Measurements from ENCODE around the gene ZBTB7C.
A peak's percentile ranks its signal among the peaks of the same experiment; 100 is the strongest.

Gene ZBTB7C

DNA sequence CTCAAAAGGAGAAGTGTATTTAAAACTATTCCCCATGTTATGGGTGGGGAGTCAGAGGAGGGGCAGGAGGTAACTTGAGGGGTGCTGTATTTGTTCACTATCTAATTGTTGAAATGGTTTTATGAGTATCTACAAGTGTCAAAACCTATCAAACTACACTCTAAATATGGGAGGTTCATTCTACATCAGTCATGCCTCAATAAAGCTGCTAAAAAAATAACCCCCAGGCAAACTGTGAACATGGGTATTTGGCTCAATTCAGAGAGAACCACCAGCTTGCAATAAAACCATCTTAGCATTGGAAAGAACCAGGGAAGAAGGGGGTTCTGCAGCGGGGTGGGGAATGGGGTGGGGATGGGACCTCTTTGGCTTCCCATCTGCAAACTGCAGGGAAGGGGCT is 302.7 kb downstream of the ZBTB7C start:
- no peak for DNase-seq

DNA sequence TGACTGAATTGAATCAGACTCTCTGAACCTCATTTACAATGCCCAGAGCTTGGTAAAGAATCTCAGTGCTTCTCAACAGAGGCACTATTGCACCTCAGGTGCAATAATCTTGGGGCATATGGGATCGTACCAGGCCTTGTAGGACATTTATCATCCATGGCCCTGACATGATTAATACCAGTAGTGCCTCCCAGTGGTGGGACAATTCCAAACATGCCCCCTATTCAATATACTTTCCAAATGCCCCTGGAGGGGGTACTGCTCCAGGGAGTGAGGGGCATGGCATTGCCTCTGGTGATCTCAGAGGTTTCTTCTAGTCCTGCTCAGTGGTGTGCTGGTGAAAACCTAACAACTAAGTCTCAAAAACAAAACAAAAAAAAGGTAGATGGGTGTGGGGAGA is 303.9 kb downstream of the ZBTB7C start:
- DNase-seq, result no peak

DNA sequence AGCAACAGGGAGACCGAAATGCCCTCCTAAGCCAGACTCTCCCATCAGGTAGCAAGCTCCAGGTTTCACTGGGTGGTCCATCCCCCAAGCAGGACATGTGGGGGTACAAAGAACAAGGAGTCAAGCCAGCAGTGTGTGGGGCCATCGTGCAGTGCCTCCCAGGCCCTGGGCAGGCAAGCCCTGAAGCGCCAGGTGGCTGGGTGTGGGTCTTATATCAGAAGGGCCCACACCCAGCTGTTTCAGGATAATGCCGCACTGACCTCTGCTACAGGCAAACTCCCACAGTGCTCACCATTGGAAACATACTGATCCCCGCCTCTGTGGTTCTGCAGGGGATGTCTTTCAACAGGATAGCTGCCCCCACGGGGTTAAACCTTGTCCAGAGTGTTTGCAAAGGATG is 304.5 kb downstream of the ZBTB7C start:
- no peak for DNase-seq

DNA sequence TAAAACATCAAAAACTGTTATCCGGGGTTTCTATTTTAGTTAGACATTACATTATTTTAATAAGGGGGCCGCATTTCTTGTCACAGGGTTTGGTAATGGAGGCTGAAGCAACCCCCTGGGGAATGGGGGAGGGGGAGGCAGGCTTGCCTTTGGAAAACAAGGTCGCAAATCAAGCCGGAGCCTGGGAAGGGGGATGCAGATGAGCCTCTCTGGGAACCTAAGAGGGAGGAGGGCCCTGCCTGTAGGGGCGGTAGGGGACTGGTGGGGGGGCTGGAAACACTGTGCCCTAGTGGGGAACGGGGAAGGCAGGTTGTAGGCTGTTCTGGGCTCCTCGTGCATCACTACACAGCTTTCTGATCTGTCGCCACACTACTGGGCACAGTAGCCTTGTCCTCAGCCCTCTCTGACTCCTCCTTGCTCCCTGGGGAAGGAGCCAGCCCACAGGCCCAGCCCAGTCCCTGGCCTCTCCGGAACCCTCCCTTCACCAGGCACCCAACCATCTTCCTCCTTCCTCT is 308.5 kb downstream of the ZBTB7C start:
- no peak for DNase-seq

DNA sequence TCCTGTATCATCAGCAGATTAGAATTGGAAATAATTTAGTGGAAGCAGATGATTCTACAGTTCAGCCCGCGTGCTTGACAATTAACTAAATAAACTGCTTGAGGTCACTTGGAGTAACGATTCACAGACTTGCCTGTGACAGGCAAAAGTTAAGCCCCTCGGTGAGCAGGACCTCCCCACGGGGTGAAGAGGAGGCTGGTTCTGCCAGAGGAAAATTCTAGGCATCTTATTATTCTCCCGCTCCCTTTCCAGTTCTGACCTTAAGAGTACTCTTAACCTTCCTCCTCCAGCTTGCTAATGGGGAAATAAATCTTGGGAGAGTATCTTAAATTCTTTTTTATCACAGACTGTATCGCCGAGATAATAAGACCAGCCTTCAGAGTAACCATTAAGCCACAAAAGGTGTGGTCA is 309.0 kb downstream of the ZBTB7C start:
- no peak for DNase-seq

DNA sequence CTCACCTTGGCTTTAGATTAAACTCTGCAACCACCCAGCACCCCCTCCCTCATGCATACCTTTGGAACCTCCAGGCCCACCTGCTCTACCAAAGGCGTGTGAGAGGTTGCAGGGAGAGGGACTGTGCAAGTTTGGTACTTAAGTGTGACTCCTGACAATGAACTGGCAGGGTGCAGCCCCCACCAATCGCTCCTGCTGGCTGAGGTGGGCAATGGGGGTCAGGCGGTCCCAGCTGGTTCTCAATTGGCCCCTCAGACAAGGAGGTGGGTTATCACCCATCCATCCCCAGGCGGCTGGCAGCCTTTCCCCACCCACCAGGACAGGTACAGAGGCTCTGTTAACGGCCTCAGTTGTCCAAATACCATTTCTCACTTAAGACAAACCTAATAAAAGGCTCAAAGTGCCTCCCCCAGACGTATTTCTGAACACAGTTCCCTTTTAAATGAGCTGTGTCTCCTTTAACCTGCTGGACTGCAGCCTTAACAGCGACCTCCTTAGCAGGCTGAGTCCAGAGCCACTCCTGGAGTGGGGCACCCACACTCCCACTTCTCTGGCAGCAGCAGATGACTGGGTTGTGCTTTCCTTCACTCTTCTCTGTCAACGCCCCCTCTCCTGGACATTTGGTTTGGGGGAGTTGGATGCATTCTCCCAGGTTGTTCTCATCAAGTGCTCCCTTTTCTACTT is 309.6 kb downstream of the ZBTB7C start:
- DNase-seq, result no peak

DNA sequence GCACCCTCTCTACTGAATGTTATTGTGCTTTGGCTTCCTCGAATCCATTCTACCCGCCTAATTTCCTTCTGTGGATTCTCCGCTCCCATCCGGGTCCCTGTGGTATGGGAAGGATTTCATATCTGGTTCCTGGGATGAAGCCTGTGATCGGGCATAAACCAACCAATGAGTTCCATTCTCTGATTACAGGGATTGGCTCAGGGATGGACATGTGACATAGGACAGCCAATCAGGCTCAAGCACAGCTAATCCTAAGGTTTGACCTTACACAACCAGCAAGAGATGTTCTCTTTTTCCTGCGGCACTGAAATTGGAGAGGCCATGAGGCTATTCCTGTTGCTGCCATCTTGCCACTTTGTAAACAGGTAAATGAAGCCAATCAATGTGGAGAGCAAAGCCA is 310.6 kb downstream of the ZBTB7C start:
- no peak for DNase-seq

DNA sequence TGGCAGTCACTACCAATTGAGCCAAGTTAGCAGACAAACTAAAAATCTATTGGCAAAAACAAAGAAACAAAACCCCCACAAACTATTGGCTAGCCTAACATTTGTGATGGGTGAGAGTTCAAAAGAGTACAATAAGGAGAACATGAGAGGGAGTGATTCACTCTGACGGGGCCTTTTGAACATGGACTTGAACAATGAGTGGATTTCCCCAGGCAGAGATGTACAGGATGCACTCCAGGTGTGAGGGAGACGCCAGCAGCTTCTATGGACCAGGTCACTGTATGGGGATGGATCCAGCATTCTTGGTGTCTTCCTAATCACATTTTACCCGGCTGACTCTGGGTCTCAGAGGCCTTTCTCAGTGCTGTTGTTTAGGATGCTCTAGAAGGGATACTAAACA is 311.2 kb downstream of the ZBTB7C start:
- DNase-seq, result no peak

DNA sequence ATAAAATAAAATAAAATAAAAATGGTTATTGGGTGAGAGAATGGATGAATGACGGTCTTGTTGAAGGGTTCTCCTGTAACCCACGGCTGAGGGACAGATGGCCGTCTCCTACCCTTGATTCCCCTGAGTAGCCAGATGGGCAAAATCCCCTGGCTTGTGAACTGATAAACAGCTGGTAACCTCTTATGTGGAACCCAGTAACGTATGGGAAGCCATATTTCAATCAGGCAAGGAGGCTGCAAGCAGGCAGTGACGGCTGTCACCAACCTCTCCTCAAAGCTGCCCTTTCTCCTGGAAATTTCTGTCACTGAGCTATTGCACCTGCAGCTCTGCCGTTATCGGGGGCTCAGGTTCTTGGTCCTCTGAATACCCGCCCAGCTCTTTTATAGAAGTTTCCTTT is 313.5 kb downstream of the ZBTB7C start:
- DNase-seq, result peak; percentile 90

DNA sequence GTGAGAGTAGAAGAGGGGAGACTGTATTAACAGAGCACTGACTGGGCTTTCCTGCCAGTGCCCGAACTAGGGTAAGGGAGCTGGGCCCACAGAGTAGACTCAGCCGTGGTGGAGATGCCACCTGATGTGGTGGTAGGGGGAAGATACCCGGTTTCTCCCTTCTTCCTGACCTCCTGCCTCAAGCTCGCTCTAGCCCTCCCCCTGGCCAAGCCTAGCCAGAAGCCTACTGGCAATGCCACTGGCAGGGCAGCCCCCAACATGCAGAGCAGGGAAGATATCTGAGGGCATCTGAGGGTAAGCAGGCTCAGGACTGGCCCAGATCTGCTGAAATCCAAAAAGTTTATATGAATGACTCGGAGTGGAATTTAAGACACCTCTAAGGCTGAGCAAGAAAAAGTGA is 316.1 kb downstream of the ZBTB7C start:
- no peak for DNase-seq

DNA sequence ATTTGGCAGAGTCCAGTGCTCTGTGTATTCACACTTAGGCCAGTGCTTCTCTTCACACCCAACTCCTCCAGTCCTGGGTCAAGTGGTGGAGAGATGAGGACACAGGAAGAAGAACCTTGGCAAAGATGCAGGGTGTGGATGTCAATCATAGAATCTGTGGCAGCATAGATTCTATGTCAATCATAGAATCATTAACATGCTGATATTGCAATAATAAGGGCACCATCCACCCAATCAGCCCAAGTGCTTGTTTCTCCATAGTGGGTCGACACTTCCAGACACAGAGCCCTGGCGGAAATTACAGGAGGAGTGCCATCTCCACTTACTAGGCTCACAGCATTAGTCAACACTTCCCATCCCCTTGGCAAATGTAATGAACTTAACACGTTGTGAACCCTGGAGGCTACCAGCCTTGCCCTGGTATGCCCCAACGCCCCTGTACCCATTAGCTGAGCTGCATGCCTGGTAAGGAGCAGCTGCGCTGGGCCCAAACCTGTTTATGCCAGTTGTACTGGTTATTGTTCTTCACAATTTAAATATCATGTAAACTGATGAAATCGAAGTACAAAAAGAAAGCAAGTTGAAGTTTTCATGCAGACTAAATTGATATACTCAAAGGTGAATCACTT is 317.2 kb downstream of the ZBTB7C start:
- DNase-seq, result no peak

DNA sequence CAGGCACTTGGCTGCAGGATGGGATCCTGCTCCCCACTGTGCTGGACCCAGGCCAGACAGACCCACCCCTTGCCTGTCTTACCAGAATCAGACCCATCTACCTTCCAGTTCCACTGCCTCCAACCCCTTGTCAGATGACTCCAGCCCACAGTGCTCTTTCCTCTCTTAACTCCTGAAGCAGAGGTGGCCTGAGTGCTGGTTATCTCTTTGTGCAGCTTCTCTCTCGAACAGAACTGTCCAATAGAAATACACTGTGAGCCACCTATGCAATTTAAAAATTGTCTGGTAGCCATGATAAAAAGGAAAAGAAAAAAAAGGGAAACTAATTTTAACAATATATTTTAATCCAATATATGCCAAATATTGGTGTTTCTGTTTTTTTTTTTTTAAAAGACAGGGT is 318.5 kb downstream of the ZBTB7C start:
- DNase-seq, result no peak

DNA sequence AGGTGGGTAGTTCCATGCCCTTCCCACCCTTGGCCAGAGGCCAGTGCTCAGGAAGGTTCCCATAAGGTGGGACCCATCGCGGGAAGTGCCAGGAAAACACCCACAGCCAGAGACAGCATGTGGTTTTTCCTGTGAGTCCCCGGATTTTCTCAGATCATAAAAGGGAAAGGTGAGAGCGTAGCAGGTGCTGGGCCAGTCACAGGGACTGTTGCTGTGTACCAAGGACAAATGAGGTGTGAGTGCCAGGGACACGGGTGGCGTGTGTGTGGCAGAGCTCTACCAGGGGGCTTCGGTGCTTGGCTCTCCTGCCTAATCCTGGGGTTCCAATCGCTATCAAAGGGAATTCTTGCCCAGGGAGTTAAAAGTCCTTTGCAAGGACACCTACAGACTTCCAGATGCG is 319.2 kb downstream of the ZBTB7C start:
- DNase-seq, result no peak

DNA sequence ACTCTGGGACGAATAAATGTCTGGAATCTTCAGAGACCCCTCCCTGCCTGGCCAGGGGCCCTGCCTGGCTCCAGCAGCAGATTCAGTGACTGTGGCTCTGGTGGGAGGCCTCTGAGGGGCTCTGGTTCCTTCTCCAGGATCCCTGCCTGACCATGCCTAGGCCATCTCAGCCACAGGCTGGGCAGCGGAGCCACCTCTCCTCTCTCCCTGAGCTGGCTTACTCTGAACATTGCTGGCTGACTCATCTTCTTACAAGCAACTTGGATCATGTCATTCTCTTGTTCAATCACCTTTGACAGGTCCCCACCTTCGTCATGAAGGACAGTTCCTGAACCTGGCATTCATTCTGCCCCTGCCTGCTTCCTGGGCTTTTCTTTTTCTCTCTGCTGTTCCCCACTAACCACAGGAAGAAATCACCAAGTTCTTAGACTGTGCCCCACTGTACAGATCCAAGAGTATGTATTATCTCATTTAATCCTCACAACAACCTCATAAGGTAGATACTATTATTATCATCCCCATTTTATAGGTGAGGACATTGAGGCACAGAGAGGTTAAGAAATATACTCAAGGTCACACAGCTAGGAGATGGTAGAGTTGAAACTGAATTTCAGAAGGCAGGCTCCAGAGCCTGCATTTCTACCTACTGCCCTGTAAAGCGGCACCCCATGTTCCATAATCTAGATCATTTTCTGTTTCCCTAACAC is 323.2 kb downstream of the ZBTB7C start:
- no peak for DNase-seq

DNA sequence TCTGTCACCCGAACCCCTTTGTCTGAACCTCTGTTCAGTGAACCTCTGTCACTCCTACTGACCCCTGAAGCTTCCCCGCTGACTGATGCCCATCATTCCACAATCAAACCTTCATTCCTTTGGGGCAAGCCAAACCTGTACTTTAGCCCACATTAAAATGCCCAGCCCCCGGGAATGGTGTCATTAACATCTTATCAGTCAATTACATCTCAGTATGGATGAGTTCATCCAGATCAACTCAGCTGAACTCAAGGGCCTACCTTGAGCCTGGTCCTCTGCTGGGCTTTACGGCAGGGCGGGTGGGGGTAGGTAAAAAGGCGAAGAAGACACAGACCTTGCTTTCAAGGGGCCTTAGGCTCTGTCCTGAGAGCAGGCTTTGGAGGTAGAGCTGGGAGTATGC is 324.3 kb downstream of the ZBTB7C start:
- DNase-seq, result no peak

DNA sequence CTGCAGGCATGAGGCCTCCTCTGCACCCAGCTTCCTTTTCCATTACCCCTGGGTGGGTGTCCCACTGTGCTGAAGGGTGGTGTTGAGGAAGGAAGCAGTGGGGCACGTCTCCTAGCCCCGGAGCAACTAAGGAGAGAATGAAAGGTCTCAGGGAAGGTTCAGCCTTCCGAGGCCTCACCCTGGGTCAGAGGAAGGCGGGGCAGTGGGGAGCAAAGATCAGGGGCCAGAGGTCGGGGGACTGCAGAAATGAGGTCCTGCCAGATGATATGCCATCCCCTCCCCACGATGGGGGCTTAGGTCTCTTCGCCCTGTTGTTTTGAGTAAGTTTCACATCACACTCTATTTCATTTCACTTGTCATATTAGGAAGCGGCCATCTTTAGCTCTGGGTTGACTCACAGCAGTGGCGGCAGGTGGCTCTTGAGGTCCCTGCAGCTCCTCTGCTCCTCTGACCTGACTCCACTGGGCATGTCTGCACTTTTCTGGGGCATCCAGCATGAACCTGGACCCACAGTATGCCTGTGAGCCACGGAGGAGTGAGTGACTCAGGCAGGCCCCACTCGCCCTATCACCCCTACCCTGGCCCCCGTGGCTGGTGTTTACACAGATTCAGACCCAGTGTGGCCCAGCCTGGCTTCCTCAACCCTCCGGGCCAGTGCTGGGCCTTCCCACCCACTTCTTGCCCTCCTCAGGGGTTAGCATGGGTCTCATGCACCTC is 325.0 kb downstream of the ZBTB7C start:
- DNase-seq, result no peak

DNA sequence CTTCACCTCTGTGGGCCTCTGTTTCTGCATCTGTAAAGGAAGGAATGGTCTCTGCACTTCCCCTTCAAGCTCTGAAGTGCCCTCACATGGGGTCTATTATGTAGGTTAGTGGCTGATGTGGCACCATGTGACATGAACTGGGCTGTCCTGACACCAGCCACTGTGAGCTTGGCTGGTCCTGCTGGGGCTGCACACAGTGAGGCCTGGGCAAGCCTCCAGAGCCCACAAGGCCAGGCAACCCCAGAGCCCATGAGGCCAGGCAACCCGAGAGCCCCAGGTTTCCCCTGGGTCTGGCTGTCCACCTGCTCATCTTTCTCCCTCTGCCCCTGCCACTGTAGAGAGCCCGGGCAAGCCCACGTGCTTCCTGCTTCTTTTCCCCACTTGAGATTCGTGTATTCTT is 328.6 kb downstream of the ZBTB7C start:
- no peak for DNase-seq

DNA sequence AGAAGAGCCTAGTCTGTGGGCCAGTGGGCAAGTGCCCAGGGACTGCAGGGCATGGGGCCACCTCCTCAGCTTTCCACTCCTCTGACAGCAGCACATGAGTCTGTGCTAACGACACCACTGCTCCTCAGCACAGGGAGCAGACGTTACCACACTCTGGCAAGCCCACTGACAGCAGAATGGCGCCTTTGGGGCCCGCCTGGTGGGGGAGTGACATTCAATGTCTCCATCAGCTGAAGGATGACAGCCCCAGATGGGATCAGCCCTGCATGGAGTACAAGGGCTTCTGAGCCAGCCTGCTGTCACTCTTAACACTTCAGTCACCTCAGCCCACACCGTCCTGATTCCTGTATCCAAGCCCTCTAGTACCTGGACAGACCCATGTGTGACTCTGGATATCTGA is 329.3 kb downstream of the ZBTB7C start:
- no peak for DNase-seq

DNA sequence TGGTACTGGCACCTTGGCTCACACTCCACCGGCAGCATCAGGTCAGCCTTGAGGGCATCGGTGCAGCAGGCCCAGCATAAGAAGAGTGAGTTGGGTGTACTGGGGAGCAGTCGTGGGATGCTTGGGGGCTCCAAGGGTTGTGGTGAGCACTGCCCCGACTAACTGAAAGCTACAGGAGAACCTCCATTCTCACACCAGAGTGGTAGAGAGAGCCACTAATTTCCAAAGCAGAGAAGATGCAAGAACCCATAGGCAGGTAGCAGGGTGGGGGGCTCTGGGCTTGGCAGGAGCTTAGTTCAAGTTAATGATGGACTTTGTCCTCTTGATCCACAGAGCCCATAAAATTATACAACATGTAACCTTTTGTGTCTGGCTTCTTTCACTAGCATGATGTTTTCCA is 330.7 kb downstream of the ZBTB7C start:
- DNase-seq, result no peak

DNA sequence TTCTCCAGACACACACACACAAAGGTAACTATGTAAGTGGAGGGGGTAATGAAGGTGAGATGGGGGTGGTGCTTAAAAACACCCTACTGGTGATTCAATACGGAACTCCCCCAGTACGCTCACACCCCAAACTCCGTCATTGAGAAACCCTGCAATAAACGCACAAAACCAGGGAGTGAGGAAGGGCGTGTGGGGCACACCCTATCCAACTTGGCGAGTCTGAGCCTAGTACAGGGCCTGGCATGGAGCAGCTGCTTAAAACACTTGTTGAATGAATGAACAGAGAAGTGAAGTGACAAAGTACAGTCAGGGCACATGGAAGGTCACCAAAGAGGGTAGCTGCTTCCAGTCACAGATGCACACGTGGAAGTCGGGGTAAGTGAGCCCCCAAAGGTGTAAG is 331.9 kb downstream of the ZBTB7C start:
- no peak for DNase-seq

DNA sequence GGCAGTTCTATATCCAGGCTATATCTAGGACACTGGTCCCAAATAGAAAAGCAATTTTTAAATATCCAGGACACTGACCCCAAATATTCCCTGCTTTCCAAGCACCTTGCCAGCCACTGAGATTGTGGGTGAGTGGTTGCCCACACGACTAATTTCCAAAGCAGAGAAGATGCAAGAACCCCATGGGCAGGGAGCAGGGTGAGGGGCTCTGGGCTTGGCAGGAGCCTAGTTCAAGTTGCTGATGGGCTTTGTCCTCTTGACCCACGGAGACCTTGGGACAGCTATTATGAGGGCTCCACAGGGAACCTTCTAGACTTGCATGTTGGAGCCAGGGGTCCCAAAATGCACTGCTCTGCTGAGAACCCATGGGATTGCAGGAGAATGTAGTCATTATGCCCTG is 332.7 kb downstream of the ZBTB7C start:
- DNase-seq, result no peak

DNA sequence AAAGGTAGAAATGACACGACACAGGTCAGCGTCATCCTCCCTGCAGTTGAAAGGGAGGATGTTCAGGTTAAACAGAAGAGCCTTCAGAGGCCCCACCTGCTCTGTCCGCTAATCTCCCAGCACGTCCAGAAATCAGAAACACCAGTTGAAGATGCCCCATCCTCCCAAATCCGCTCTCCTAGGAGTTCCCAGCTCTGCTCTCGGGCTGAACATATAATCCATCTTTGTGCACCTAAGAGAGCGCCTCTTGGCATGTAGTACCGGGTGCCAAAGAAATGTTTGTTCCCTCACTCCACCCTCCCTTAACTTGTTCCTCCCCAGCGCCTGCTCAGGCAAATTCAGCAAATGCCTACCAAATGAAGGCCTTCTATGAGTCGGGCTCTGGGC is 333.5 kb downstream of the ZBTB7C start:
- no peak for DNase-seq

DNA sequence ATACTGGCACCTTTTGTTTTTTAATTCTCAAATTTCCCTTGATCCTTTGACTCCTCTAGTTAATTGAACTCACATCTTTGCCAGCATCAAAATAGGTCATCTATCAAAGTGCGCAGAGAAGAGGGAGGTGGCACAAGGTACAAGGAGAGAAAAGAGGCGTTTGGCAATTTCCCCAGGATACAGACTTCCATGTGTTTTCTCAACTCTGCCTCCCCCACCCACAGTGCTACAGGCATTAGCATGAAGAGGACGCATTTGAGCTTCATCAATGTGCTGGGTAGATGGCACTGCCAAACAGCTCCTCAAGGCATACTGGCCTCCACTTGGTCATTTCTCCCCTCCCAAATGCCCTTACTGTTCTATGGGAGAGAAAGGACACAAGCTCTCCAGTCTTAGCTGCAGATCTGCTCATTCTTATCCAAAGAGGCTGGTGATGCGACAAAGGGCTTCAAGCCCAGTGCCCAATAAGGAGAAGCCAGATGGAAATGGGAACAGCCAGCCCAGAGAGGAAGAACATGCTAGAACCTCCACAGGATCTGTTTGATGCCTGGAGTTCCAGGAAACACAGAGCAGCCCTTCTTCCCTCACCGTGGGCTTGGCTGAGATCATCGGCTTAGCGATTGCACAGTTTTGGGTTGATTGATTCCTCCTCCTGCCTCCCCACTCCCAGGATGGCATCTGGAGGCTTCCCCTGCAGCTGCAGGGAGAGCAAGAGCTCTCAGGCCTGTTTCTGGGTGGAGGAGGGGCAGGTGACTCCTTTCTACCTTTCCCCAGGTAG is 334.1 kb downstream of the ZBTB7C start:
- DNase-seq, result no peak

Data from DMS 273 treated with DMSO at 0.1 percent for 48 hours (cell line).